H7 (cell line): ENCODE measurements around the gene ZNF253. TPM values are rescaled to one million over a fixed set of nuclear protein-coding genes. Genes with fewer than 3 reads are reported as not detected.
"Not testable (repeated sequence)": the region's sequence is repeated elsewhere in the genome, so short reads cannot be mapped to it uniquely, and the experiment has no call there.

Source experiments
- DNase-seq: peaks from one replicate; pipeline ENCODE4 v3.0.0; 2012
- H3K27me3 ChIP-seq: 2 replicates; pipeline ENCODE4 v1.6.0; 2011; ENCODE audit warnings: mild to moderate bottlenecking, low read length; ENCODE audit not compliant: control insufficient read depth, insufficient read depth
- H3K36me3 ChIP-seq: replicated peaks from 2 replicates; pipeline ENCODE4 v1.5.1; 2011; ENCODE audit warnings: low read length; ENCODE audit not compliant: control insufficient read depth, insufficient read depth
- H3K4me3 ChIP-seq: 2 replicates; pipeline ENCODE4 v1.5.1; 2011; ENCODE audit warnings: low read depth, mild to moderate bottlenecking, control low read depth, low read length, moderate library complexity; ENCODE audit not compliant: insufficient read depth
- total RNA-seq: library from RNA; depleted of rRNA; stranded (reverse); fragments of >200 nt; shearing (Covaris generic); gene quantifications from 2 replicates; pipeline ENCODE4 v1.2.3, GENCODE V29; 2014

ZNF253 gene
- total RNA-seq, 1 experiment from 2014 or later, result not detected

DNA sequence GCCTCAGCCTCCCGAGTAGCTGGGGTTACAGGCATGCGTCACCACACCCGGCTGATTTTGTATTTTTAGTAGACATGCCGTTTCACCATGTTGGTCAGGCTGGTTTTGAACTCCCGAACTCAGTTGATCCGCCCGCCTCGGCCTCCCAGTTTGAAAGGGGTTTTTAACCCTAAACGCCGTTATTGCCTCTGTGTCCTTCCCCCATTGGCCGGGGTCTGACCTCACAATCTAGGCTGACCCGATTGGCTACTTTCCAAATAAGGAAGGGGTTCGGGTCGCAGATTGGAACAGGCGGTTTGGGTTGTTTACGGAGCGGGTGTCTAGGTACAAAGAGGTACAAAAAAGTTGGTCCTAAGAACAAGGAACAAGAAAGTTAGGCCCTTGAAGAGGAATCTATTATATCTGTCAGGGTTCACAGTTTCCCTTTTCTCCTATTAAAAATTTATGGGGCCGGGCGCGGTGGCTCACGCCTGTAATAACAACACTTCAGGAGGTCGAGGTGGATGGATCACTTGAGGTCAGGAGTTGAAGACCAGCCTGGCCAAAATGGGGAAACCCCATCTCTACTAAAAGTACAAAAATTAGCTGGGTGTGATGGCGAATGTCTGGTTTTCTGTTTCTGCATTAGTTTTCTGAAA is 1.0 kb downstream of the ZNF253 start:
- peak overlapping the region; percentile 56; the same call in 1 of the 2 replicates for H3K4me3 ChIP-seq
- no peaks in the 10 kb centered on the region for H3K27me3 ChIP-seq
- no peaks in the 10 kb centered on the region for H3K36me3 ChIP-seq
- peak; percentile 84 for DNase-seq

DNA sequence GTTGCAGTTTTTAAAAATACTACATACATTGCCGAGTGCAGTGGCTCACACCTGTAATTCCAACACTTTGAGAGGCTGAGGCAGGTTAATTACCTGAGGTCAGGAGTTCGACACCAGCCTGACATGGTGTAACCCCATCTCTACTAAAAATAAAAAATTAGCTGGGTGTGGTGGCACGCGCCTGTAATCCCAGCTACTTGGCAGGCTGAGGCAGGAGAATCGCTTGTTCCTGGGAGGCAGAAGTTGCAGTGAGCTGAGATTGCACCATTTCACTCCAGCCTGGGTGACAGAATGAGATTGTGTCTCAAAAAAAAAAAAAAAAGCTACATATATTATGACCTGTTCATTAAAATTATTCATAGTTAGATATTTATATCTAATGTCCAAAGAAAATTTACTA is 4.4 kb downstream of the ZNF253 start:
- not testable (repeated sequence) for H3K36me3 ChIP-seq, H3K4me3 ChIP-seq, DNase-seq, H3K27me3 ChIP-seq

DNA sequence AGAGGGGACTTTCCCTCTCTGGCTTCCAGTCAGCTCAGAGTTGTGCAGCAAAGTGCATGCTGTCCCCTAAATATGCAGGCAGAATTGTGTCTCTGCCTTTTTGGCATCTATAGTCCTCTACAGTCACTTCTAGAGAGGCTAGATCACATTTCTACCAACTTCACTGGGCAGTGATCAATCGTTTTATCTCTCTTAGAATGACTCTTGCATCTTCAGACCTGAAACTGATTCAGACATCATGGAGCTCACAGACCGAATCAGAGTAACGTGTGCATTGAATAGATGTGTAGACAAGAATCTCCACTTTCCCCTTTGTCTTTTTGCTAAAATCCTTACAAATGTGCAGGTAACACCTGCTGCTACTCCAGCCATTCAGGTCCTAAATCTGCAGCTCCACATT is 6.2 kb downstream of the ZNF253 start:
- H3K27me3 ChIP-seq, result no peaks in the 10 kb centered on the region
- no peaks in the 10 kb centered on the region; the same call in 1 of the 2 replicates for H3K36me3 ChIP-seq
- no peak overlapping the region for H3K4me3 ChIP-seq
- no peak for DNase-seq

DNA sequence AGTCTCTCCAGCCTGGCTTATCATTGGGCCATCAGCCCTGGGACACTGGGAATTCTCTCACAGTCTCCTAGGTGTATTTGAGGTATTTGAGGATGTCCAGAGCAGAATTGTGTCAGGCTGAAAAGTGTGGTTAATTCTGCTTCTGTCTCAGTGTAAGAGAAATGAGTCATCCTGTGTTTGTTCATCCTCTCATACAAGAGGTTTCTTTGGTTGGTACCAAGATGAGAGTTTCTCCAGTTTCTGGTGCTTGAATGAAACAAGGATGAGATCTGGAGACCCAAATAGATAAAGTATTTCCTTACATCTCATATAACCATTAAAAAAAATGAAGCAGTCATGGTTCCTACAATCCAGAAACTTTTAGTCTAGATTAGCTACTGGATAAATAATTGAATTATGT is 7.7 kb downstream of the ZNF253 start:
- no peaks in the 10 kb centered on the region for H3K27me3 ChIP-seq
- no peak overlapping the region for H3K4me3 ChIP-seq
- no peak for DNase-seq
- H3K36me3 ChIP-seq, result no peaks in the 10 kb centered on the region; the same call in 1 of the 2 replicates

DNA sequence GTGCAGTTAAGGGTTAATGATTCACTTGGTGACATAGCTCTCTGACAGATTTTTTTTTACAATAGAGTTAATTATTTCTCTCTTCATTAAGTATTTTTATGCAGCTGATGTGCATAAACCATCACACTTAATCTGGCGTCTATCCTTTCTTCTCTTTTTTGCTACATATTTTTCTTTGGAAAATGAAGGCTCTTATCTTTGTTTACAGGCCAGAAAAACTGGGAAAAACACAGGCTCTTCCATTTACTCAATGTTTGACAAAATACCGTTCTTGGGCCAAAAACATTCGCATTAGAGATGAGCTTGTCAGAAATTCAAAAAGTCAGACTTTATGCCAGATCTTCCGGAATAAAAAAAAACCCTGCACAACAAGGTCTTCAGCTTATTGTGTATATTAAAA is 12.0 kb downstream of the ZNF253 start:
- Histone ChIP-seq H3K27me3 (no peaks in the 10 kb centered on the region), H3K4me3 (no peak overlapping the region), H3K36me3 (peaks cover 5% of the 10 kb centered on the region)
- DNase-seq, result no peak

DNA sequence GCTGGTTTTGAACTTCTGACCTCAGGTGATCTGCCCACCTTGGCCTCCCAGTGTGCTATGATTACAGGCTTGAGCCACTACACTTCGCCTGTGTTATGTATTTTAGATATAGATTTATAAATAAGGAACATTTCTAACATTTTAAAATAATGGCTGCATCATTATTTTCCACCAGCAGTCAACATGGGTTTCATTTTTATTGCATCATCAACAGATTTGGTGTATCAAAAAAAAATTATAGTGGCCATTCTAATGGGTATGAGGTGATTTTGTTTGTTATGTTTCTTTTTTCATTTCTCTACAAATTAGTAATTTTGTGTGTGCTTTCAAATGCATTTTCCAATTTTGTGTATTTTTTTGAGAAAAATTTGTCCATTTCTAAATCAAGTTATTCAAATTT is 18.9 kb downstream of the ZNF253 start:
- no peaks in the 10 kb centered on the region for H3K27me3 ChIP-seq
- no peak for DNase-seq
- peaks cover 5% of the 10 kb centered on the region for H3K36me3 ChIP-seq
- no peak overlapping the region for H3K4me3 ChIP-seq

DNA sequence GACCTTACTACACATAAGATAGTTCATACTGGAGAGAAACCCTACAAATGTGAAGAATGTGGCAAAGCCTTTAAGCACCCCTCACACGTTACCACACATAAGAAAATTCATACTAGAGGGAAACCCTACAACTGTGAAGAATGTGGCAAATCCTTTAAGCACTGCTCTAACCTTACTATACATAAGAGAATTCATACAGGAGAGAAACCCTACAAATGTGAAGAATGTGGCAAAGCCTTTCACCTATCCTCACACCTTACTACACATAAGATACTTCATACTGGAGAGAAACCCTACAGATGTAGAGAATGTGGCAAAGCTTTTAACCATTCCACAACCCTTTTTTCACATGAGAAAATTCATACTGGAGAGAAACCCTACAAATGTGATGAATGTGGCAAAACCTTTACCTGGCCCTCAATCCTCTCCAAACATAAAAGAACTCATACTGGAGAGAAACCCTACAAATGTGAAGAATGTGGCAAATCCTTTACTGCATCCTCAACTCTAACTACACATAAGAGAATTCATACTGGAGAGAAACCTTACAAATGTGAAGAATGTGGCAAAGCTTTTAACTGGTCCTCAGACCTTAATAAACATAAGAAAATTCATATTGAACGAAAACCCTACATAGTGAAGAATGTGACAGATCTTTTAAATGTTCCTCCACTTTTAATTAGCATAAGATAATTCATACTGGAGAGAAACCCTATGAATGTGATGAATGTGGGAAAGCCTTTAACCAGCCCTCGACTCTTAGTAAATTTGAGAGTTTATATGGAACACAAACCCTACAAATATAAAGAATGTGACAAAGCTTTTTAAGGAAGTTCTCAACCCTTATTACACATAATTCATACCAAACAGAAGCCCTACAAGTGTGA is 26.6 kb downstream of the ZNF253 start:
- H3K27me3 ChIP-seq, DNase-seq, H3K36me3 ChIP-seq, H3K4me3 ChIP-seq: not testable (repeated sequence)

DNA sequence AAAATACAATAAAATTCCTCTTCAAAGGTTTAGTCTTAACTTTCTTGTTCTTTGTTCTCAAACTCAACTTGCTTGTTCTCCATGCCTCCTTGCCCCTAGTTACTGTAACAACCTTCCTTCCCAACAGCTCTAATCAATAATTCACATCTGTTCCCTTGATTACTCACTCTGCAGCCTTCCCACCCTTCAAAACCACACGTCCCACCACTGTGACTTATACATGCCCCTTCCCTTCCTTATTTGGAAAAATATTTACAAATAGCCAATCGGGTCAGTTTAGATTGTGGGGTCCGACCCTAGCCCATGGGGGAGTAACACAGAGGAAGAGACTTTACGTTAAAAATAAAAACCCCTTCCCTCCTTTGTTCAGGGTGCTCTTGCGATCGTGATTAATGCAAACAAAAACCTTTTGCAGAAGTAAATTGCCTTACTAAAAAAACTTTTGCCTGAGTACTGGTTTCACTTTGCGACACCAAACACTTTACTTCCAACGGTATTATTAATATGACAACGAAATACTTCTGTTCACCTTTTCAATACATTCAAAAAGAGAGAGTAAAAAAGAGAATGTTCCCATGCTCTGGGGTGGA is 34.6 kb downstream of the ZNF253 start:
- Histone ChIP-seq H3K36me3 (peaks cover 3% of the 10 kb centered on the region), H3K4me3 (peak overlapping the region; percentile 76; the same call in 1 of the 2 replicates), H3K27me3 (no peaks in the 10 kb centered on the region)
- DNase-seq, result peak; percentile 5

DNA sequence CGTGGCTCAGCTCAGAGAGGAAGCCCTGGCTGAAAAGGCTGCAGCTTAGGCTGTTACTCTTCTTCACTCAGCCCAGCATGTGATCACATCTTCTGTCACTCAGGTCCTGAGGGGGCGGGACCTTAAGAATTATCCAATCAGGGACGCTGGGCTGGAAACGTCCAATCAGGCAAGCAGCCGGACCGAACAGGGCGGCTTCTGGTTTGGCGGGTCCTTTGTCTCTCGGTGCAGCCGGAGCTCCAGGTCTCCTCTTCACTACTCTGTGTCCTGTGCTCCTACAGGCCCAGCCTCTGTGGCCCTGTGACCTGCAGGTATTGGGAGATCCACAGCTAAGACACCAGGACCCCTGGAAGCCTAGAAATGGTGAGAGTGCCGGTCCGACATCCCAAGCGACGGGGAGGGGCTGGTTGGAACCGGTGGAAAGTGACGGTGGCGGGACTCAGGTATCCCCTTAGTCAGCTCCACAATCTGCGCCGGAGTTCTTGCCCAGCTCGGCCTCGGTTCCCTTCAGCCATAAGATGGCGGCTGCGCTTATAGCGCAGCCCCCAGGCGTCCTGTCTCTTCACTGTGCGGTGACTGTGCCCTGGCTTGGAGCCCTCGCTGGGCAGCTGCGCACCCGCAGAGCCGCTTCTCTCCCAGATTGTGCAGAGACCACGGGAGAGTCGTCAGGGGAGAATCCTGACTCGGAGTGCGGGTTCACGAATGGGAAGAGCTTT is 35.2 kb downstream of the ZNF253 start, which contains the start of gene ZNF93:
ZNF93 (plus strand) TSS at position 218 of the 716 bp plus-strand sequence; CDS start at position 361, 143 bp downstream.
- no peaks in the 10 kb centered on the region for H3K27me3 ChIP-seq
- peak within 1 kb of the TSS; percentile 76; the same call in 1 of the 2 replicates for H3K4me3 ChIP-seq
- peaks cover 3% of the 10 kb centered on the region for H3K36me3 ChIP-seq
- DNase-seq, result peak; percentile 88

DNA sequence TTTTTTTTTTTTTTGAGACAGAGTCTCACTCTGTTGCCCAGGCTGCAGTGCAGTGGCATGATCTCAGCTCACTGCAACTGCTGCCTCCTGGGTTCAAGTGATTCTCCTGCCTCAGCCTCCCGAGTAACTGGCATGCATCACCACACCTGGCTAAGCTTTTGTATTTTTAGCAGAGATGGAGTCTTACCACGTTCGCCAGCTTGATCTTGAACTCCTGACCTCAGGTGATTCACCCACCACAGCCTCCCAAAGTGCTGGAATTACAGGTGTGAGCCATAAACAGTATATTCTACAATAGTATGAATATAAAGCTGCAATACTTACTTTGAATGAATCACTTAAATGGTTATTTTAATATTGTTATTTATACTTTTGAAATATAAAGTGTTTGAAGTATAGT is 41.9 kb downstream of the ZNF253 start:
- H3K36me3 ChIP-seq, H3K27me3 ChIP-seq, H3K4me3 ChIP-seq, DNase-seq: not testable (repeated sequence)

DNA sequence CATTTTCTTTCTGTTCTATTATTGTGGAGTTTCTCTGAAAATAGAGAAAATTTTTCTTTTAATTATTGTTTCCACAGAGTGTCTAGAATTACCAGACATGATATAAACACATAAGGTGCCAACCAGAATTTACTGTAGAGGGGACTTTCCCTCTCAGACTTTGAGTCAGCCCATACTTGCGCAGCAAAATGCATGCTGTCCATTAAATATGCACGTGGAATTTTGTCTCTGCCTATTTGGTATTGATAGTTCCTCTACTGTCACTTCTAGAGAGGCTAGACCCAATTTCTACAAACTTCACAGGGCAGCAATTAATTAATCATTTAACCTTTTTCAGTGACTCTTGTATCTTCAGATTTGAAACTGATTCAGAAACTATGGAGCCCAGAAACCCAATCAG is 44.0 kb downstream of the ZNF253 start:
- H3K4me3 ChIP-seq, result no peak overlapping the region
- no peak for DNase-seq
- no peaks in the 10 kb centered on the region for H3K27me3 ChIP-seq
- peaks cover 4% of the 10 kb centered on the region for H3K36me3 ChIP-seq

DNA sequence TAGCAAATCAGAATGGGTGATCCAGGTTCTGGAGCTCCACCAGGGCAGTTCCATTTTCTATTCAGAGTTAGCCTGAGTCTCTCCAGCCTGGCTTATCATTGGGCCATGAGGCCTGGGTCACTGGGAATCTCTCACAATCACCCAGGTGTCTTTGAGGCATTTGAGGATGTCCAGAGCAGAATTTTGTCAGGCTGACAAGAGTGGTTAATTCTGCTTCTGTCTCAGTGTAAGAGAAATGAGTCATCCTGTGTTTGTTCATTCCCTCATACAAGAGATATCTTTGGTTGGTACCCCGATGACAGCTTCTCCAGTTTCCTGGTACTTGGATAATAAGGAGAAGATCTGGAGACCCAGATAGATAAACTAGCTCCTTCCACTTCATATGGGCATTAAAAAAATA is 45.5 kb downstream of the ZNF253 start:
- no peak for DNase-seq
- Histone ChIP-seq H3K36me3 (peaks cover 5% of the 10 kb centered on the region), H3K27me3 (no peaks in the 10 kb centered on the region), H3K4me3 (no peak overlapping the region)

DNA sequence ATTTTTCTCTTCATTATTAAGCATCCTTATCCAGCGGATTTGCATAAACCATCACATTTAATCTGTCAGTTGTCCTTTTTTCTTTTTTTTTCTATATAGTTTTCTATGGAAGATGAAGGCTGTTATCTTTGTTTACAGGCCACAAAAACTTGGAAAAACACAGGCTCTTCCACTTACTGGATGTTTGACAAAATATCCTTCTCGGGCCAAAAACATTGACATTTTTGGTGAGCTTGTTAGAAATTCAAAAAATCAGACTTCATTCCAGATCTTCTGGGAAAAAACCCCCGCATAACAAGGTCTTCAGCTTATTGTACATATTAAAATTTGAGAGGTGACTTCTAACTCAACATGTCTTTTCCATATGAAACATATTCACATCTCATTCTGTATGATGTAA is 48.9 kb downstream of the ZNF253 start:
- DNase-seq, result no peak
- Histone ChIP-seq H3K27me3 (no peaks in the 10 kb centered on the region), H3K36me3 (peaks cover 6% of the 10 kb centered on the region), H3K4me3 (no peak overlapping the region)

DNA sequence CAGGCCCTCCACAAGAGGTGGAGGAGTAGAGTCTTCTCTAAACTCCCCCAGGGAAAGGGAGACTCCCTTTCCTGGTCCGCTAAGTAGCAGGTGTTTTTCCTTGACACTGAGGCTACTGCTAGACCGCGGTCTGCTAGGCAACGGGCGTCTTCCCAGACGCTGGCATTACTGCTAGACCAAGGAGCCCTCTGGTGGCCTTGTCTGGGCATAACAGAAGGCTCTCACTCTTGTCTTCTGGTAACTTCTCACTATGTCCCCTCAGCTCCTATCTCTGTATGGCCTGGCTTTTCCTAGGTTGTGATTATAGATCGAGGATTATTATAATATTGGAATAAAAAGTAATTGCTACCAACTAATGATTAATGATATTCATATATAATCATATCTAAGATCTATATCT is 64.7 kb downstream of the ZNF253 start:
- H3K27me3 ChIP-seq, DNase-seq, H3K4me3 ChIP-seq: not testable (repeated sequence)
- H3K36me3 ChIP-seq, result peaks cover 48% of the 10 kb centered on the region
